Effector CD4-positive, alpha-beta T cell (primary cell): ENCODE results near the gene SH2D3A.
"Not testable (repeated sequence)": the region's sequence is repeated elsewhere in the genome, so short reads cannot be mapped to it uniquely, and the experiment has no call there.

Source experiments
- DNase-seq: peaks from one replicate; pipeline ENCODE4 v3.0.0-alpha.2; 2020

SH2D3A gene

DNA sequence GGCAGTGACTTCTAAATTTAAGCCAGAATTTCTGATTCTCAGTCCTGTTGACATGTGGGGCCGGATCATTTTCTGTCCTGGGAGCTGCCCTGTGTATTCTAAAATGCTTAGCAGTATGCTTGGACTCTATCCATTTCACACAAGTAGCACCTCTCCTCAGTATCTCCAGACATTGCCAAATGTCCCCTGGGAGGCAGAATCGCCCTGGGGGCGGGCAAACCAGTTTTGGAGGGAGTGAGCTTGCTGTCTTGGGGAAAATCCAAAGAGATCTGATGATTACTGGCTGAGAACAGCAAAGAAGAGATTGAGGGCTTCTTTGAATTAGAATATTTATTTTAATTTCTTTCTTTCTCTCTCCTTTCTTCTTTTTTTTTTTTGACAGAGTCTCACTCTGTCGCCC lies 21.7 kb upstream of the SH2D3A start:
- DNase-seq, result no peak

GRCh38 chr19:6787393-6787792 lies 20.2 kb upstream of the SH2D3A start:
- no peak for DNase-seq

- no peak for DNase-seq
These were observed 12.0 kb upstream of the SH2D3A start for GRCh38 chr19:6779206-6779605.

- DNase-seq, result no peak
These were observed 11.2 kb upstream of the SH2D3A start for GRCh38 chr19:6778386-6778785.

DNA sequence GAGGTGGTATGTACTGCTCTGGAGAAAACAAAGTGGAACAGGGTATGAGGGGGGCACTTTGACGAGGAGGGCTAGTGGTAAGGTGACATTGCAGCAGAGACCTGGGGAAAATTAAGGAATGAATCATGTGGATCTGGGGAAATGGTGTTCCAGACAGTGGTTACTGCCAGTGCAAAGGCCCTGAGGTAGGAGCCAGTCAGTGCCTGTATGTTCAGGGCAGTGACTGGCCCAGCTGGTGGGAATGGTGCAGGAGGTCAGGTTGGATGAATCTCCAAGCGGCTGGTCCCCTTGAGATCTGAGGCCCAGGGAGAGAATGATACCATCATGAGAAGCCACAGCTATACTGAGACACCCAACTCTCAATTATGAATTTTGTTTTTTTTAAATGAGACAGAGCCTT lies 10.2 kb upstream of the SH2D3A start:
- DNase-seq, result no peak

DNA sequence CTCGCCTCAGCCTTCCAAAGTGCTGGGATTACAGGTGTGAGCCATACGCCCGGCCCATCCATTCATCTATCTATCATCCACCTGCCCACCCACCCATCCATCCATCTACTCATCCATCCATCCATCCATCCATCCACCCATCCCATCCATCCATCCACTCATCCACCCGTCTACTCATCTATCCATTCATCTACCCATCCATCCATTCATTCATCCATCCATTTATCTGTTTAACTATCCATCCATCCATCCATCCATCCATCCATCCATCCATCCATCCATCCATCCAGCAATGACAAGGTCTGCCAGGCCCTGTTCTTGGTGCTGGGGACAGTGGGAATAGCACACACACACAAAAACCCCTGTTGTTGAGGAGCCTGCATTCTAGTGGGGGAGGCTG lies 9.8 kb upstream of the SH2D3A start:
- no peak for DNase-seq

DNA sequence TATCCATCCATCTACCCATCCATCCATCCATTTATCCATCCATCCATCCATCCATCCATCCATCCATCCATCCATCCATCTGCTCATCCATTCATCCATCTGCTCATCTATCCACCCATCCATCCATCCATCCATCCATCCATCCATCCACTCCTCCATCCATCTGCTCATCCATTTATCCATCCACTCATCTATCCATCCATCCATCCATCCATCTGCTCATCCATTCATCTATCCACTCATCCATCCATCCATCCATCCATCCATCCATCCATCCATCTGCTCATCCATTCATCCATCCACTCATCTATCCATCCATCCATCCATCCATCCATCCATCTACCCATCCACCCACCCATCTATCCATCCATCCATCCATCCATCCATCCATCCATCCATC lies 8.8 kb upstream of the SH2D3A start:
- not testable (repeated sequence) for DNase-seq

DNA sequence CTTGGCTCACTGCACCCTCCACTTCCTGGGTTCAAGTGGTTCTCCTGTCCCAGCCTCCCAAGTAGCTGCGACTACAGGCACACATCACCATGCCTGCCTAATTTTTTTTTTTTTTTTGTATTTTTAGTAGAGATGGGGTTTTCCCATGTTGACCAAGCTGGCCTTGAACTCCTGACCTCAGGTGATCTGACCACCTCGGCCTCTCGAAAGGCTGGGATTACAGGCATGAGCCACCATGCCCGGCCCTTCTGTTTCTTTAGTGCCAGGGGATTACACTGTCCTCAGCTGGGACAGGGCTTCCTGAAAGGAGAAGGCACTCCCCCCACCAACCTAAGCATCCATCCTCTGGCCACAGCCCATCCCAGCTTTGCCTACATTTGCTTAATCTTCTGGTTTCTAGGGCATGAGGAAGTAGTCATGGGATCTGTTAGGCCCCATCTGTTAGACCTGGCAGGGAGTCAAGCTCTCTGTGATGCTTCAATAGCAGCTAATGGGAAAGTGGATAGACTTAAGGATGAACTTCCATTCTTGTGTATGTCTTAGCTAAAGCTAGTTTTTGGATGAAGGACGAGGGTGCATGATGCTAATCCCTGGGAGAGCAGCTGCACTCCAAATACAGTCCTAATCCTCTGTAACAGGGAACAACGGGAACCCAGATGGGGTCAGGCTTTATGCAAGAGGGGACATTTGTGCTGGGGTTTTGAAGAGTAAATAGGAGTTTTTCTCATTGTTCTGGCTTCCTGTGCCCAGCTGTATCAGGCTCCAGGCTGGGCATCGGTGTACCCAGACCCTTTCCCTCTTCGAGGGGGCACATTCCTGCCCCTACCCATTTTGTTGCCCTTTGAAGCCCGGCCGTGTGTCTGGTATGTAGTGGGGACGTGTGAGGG lies 7.8 kb upstream of the SH2D3A start:
- no peak for DNase-seq

GRCh38 chr19:6773323-6773931 lies 6.2 kb upstream of the SH2D3A start:
- DNase-seq, result peak; percentile 21

- DNase-seq, result no peak
These were observed 5.7 kb upstream of the SH2D3A start for GRCh38 chr19:6772866-6773322.

DNA sequence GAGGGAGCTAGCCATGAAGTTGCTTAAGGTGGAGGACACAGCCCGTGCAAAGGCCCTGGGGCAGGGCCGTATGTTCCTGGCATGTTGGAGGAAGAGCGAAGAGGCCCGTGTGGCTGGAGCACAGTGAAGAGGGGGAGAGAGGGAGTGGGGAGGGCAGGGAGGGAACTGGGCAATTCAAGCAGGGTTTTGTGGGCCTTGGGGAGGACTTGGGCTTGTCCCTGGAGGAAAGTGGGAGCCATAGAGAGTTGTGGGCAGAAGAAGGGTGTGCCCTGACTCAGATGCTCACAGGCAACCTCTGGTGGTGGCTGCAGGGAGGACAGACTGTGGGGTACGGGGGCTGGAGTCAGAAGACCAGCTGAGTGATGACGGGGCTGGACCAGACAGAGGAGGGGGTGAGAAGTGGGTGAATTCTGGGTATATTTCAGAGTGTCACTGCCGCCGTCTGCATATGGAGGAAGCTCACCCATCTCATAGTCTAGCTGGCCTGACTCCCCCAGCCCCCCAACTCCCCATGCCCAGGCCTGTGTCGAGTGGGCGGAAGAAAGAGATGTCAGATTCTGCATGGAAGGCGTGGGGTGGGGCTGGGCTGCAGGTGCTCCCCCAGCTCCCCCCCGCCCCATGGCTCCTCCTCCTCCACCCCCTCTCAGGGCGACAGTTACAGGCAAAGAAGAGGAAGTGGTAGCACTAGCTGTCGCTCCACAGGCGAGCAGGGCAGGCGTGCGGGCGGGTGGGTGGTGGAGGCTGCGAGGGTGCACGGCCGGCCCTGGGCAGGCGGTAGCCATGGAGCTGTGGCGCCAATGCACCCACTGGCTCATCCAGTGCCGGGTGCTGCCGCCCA lies 5.0 kb upstream of the SH2D3A start, which contains the start of gene VAV1:
Gene VAV1, plus strand, starts transcription at position 681 of the 838 bp plus-strand sequence. Its CDS starts 100 bp downstream, at position 781.
- DNase-seq, result peak; percentile 75

- DNase-seq, result not testable (repeated sequence)
These were observed 4.4 kb upstream of the SH2D3A start for GRCh38 chr19:6771648-6772027.

DNA sequence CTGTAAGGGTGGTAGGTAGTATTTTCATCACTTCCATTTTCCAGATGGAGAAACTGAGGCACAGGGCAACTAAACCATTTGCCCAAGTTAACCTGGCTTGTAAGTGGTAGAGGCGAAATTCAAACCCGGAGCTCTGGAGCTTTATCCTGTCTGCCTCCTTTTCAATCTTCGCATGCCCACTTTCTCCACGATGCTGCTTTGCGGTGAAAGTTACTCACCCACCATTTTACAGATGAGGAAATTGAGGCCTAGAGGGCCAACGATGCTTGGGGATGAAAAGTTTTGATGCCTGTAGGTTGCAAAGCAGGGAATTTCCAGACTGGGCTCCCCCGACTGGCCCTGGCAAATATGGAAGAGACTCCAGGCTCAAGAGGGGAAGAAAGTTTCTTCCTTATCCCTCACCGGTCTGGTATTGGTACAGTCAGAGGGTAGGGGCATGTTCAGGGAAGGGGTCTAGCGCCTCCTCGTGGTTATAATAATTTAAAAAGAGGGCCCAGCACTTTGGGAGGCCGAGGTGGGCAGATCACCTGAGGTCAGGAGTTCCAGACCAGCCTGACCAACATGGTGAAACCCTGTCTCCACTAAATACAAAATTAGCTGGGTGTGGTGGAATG lies 1.9 kb upstream of the SH2D3A start:
- DNase-seq, result no peak

- DNase-seq, result peak; percentile 8
These were observed 1.1 kb upstream of the SH2D3A start for GRCh38 chr19:6768236-6768785.

DNA sequence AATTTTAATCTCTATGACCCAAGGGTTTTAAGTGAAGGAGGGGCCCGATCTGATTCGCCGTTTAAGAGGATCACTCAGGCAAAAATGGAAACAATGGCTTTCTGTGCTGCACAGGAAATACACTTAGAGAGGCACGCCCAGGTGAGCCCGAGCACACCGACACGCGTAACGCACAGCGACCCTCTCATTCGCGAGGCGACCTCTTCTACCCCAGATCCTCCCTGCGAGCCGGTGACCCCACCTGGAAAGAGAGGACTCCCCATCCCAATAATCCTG lies 216 bp downstream of the SH2D3A start:
- no peak for DNase-seq

- DNase-seq, result no peak
These were observed 716 bp downstream of the SH2D3A start for GRCh38 chr19:6766357-6767080.

- DNase-seq, result peak; percentile 20
These were observed 1.4 kb downstream of the SH2D3A start for GRCh38 chr19:6765738-6766356.

- not testable (repeated sequence) for DNase-seq
These were observed 4.9 kb downstream of the SH2D3A start for GRCh38 chr19:6762253-6762797.

- no peak for DNase-seq
These were observed 6.1 kb downstream of the SH2D3A start for GRCh38 chr19:6761053-6761676.

GRCh38 chr19:6760606-6761005 lies 6.6 kb downstream of the SH2D3A start:
- no peak for DNase-seq
